GM23338 (cell line): Measurements from ENCODE around the gene RASAL3. TPM values are rescaled to one million over a fixed set of nuclear protein-coding genes. Genes with fewer than 3 reads are reported as not detected.

Experiments
- ATAC-seq: fragments of 200-7000 bp; cut with Tn5 transposase; 3 replicates; pipeline ENCODE4 v1.9.1; 2020
- DNase-seq: peaks from one replicate; pipeline ENCODE4 v3.0.0-alpha.2; 2015; ENCODE audit warnings: low spot score
- H2AFZ ChIP-seq: fragments of 200-600 bp; sonication (generic); 2 replicates; pipeline ENCODE4 v1.8.0; 2016; ENCODE audit warnings: antibody characterized with exemption, mild to moderate bottlenecking, moderate library complexity
- H3F3A ChIP-seq: fragments of 200-600 bp; sonication (generic); replicated peaks from 2 replicates; pipeline ENCODE4 v1.8.0; 2017; ENCODE audit warnings: antibody characterized with exemption, mixed run types, low read depth
- H3K27ac ChIP-seq: fragments of 200-600 bp; sonication (generic); 2 replicates; pipeline ENCODE4 v1.6.1; 2016; ENCODE audit warnings: low read depth
- H3K27me3 ChIP-seq: fragments of 200-600 bp; sonication (generic); 2 replicates; pipeline ENCODE4 v1.8.0; 2016; ENCODE audit warnings: mild to moderate bottlenecking, mixed run types, moderate library complexity; ENCODE audit not compliant: insufficient read depth
- H3K36me3 ChIP-seq: fragments of 200-600 bp; sonication (generic); 2 replicates; pipeline ENCODE4 v1.8.0; 2016; ENCODE audit warnings: mild to moderate bottlenecking; ENCODE audit not compliant: insufficient read depth
- H3K4me1 ChIP-seq: fragments of 200-600 bp; sonication (generic); 2 replicates; pipeline ENCODE4 v1.8.0; 2016; ENCODE audit warnings: mild to moderate bottlenecking, moderate library complexity; ENCODE audit not compliant: insufficient read depth
- H3K4me2 ChIP-seq: fragments of 200-600 bp; sonication (generic); 2 replicates; pipeline ENCODE4 v1.7.1; 2017; ENCODE audit warnings: mixed run types
- H3K4me3 ChIP-seq: fragments of 200-600 bp; sonication (generic); 2 replicates; pipeline ENCODE4 v1.6.1; 2016; ENCODE audit warnings: mixed run types
- H3K79me2 ChIP-seq: fragments of 200-600 bp; sonication (generic); replicated peaks from 2 replicates; pipeline ENCODE4 v1.8.0; 2017; ENCODE audit warnings: mild to moderate bottlenecking; ENCODE audit not compliant: insufficient read depth
- H3K9me2 ChIP-seq: fragments of 200-600 bp; sonication (generic); 2 replicates; pipeline ENCODE4 v1.8.0; 2017; ENCODE audit not compliant: insufficient read depth
- H4K20me1 ChIP-seq: fragments of 200-600 bp; sonication (generic); replicated peaks from 2 replicates; pipeline ENCODE4 v1.8.0; 2017; ENCODE audit warnings: mild to moderate bottlenecking; ENCODE audit not compliant: insufficient read depth
- H3K27ac Mint-ChIP-seq: 2 replicates; pipeline ENCODE4 v1.8.0; 2020; ENCODE audit warnings: inconsistent platforms, mild to moderate bottlenecking, moderate library complexity, mixed read lengths
- H3K27me3 Mint-ChIP-seq: 3 replicates; pipeline ENCODE4 v1.8.0; 2022; ENCODE audit warnings: low read depth, mild to moderate bottlenecking, moderate library complexity, mixed read lengths, inconsistent platforms; ENCODE audit not compliant: insufficient read depth, poor library complexity
- H3K36me3 Mint-ChIP-seq: 3 replicates; pipeline ENCODE4 v1.8.0; 2021; ENCODE audit warnings: low read depth, mild to moderate bottlenecking, inconsistent platforms, moderate library complexity, mixed read lengths
- H3K4me1 Mint-ChIP-seq: 3 replicates; pipeline ENCODE4 v1.8.0; 2020; ENCODE audit warnings: mild to moderate bottlenecking, inconsistent platforms, mixed read lengths
- H3K4me3 Mint-ChIP-seq: 3 replicates; pipeline ENCODE4 v1.8.0; 2021; ENCODE audit warnings: moderate library complexity, mild to moderate bottlenecking, inconsistent platforms, mixed read lengths
- H3K9me3 Mint-ChIP-seq: 3 replicates; pipeline ENCODE4 v1.8.0; 2020; ENCODE audit warnings: moderate library complexity, mild to moderate bottlenecking, inconsistent platforms, mixed read lengths
- CREB1 ChIP-seq: fragments of 250-450 bp; sonication (Bioruptor Pico); IDR thresholded peaks from 2 replicates; pipeline ENCODE4 v1.5.0; 2020; ENCODE audit warnings: low read depth, mild to moderate bottlenecking, moderate library complexity
- EZH2phosphoT487 ChIP-seq: fragments of 200-600 bp; sonication (generic); IDR thresholded peaks from one replicate; pipeline ENCODE4 v1.8.1; 2018; ENCODE audit warnings: antibody characterized with exemption; ENCODE audit not compliant: unreplicated experiment
- JUNB ChIP-seq: IDR thresholded peaks from one replicate; pipeline ENCODE4 v1.6.1; 2016; ENCODE audit warnings: antibody characterized with exemption; ENCODE audit not compliant: unreplicated experiment
- NANOG ChIP-seq: IDR thresholded peaks from 2 replicates; pipeline ENCODE4 v1.6.1; 2016; ENCODE audit warnings: antibody characterized with exemption, borderline replicate concordance
- POLR2AphosphoS5 ChIP-seq: IDR thresholded peaks from 2 replicates; pipeline ENCODE4 v1.6.1; 2016; ENCODE audit warnings: antibody characterized with exemption, low read depth
- STAT1 ChIP-seq: IDR thresholded peaks from one replicate; pipeline ENCODE4 v1.6.1; 2016; ENCODE audit warnings: antibody characterized with exemption; ENCODE audit not compliant: unreplicated experiment
- ZNF114 ChIP-seq: fragments of 250-450 bp; sonication (Bioruptor Pico); IDR thresholded peaks from 2 replicates; pipeline ENCODE4 v1.5.0; 2020; ENCODE audit warnings: mild to moderate bottlenecking, moderate library complexity
- ZNF331 ChIP-seq: fragments of 250-450 bp; sonication (Bioruptor Pico); IDR thresholded peaks from 2 replicates; pipeline ENCODE4 v1.5.0; 2020; ENCODE audit warnings: low read depth, mild to moderate bottlenecking, moderate library complexity
- polyA plus RNA-seq: library from polyadenylated mRNA; unstranded; fragments of >200 nt; fragmentation: Nextera tagmentation; extraction: Ambion mirVana; gene quantifications from 2 replicates; pipeline ENCODE4 v1.2.1, GENCODE V29; 2016
- total RNA-seq: library from RNA; depleted of rRNA; stranded (reverse); fragments of >200 nt; shearing (Covaris generic); gene quantifications from 2 replicates; pipeline ENCODE4 v1.2.3, GENCODE V29; 2014
- TF ChIP-seq, protein P1 (sequence below): IDR thresholded peaks from one replicate; pipeline ENCODE4 v1.6.1; 2018; ENCODE audit warnings: antibody characterized with exemption; ENCODE audit not compliant: unreplicated experiment
- TF ChIP-seq, protein P2 (sequence below): fragments of 250-450 bp; sonication (Bioruptor Pico); IDR thresholded peaks from 2 replicates; pipeline ENCODE4 v1.5.0; 2020; ENCODE audit warnings: mild to moderate bottlenecking, moderate library complexity

Gene RASAL3
- total and polyA plus RNA-seq, 2 experiments from 2014 or later = 1.8 to 1.9 TPM

DNA sequence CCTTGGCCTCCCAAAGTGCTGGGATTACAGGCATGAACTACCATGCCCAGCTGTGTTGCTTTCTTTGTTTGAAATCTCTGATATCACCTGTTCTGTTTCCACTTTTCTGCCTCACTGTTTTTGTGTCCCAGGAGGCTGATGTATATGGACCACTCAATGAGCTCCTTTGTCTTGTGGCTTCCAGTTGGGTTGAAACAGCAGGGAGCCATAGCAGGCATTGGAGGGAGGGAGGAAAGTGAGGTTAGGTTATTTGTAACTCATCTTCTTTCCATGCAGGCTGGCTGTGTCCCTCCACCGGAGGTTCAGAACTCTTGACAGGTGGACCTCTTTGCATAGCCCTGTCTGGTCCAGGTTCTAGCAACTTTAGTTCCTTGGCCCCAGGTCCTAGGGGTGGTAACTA is 37.9 kb upstream of the RASAL3 start:
- H3K4me3 Mint-ChIP-seq = no peak overlapping the region
- peaks cover 6% of the 10 kb centered on the region for H3K27me3 Mint-ChIP-seq
- ATAC-seq (no peak), DNase-seq (no peak)
- no peaks in the 10 kb centered on the region for H4K20me1 ChIP-seq
- no peaks in the 10 kb centered on the region for H3F3A ChIP-seq
- H3K9me2 ChIP-seq = no peaks in the 10 kb centered on the region
- H3K36me3 Mint-ChIP-seq = peaks cover 38% of the 10 kb centered on the region
- TF ChIP-seq ZNF331 (CRISPR knock-in tag) = no peak
- TF ChIP-seq, protein P1, sequence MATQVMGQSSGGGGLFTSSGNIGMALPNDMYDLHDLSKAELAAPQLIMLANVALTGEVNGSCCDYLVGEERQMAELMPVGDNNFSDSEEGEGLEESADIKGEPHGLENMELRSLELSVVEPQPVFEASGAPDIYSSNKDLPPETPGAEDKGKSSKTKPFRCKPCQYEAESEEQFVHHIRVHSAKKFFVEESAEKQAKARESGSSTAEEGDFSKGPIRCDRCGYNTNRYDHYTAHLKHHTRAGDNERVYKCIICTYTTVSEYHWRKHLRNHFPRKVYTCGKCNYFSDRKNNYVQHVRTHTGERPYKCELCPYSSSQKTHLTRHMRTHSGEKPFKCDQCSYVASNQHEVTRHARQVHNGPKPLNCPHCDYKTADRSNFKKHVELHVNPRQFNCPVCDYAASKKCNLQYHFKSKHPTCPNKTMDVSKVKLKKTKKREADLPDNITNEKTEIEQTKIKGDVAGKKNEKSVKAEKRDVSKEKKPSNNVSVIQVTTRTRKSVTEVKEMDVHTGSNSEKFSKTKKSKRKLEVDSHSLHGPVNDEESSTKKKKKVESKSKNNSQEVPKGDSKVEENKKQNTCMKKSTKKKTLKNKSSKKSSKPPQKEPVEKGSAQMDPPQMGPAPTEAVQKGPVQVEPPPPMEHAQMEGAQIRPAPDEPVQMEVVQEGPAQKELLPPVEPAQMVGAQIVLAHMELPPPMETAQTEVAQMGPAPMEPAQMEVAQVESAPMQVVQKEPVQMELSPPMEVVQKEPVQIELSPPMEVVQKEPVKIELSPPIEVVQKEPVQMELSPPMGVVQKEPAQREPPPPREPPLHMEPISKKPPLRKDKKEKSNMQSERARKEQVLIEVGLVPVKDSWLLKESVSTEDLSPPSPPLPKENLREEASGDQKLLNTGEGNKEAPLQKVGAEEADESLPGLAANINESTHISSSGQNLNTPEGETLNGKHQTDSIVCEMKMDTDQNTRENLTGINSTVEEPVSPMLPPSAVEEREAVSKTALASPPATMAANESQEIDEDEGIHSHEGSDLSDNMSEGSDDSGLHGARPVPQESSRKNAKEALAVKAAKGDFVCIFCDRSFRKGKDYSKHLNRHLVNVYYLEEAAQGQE = no peak
- no peak for TF ChIP-seq CREB1 (CRISPR knock-in tag)
- H3K4me1 ChIP-seq = no peaks in the 10 kb centered on the region
- peaks cover 87% of the 10 kb centered on the region for H3K9me3 Mint-ChIP-seq
- H3K27ac ChIP-seq = no peak overlapping the region
- no peaks in the 10 kb centered on the region for H3K4me1 Mint-ChIP-seq
- H3K27ac Mint-ChIP-seq = no peak overlapping the region
- H3K4me2 ChIP-seq = no peak overlapping the region
- no peak overlapping the region for H3K4me3 ChIP-seq
- H3K36me3 ChIP-seq = no peaks in the 10 kb centered on the region
- no peaks in the 10 kb centered on the region for H3K79me2 ChIP-seq
- H3K27me3 ChIP-seq = no peaks in the 10 kb centered on the region
- H2AFZ ChIP-seq = no peak overlapping the region

DNA sequence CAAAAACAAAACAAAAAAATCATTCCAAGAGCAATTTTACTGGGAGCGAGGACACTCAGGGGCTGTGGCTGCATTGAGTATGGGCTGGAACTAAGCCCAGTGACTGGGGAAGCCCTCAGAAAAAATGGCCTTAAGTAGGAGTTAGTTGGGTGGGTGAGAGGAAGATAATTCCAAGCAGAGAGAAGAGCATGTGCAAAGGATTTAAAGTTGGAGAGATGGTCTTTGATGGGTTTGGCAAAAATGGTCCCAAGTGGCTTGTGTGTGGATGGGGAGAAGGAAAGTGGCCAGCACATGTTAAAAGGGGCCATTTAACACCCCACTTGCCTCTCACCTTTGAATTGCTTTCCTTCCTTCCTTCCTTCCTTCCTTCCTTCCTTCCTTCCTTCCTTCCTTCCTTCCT is 37.3 kb upstream of the RASAL3 start:
- H3K36me3 Mint-ChIP-seq = peaks cover 34% of the 10 kb centered on the region
- Histone ChIP-seq H2AFZ (no peak overlapping the region), H3K27ac (no peak overlapping the region), H3K4me1 (no peaks in the 10 kb centered on the region), H3K27me3 (no peaks in the 10 kb centered on the region), H3F3A (no peaks in the 10 kb centered on the region), H4K20me1 (no peaks in the 10 kb centered on the region), H3K9me2 (no peaks in the 10 kb centered on the region), H3K79me2 (no peaks in the 10 kb centered on the region), H3K4me2 (no peak overlapping the region), H3K36me3 (no peaks in the 10 kb centered on the region), H3K4me3 (no peak overlapping the region)
- no peaks in the 10 kb centered on the region for H3K4me1 Mint-ChIP-seq
- DNase-seq = no peak
- ATAC-seq = no peak
- no peak overlapping the region for H3K27ac Mint-ChIP-seq
- H3K4me3 Mint-ChIP-seq = no peak overlapping the region
- peaks cover 6% of the 10 kb centered on the region for H3K27me3 Mint-ChIP-seq
- H3K9me3 Mint-ChIP-seq = peaks cover 86% of the 10 kb centered on the region
- no peak for TF ChIP-seq POLR2AphosphoS5
- TF ChIP-seq JUNB = no peak
- TF ChIP-seq EZH2phosphoT487 = no peak
- TF ChIP-seq ZNF114 (CRISPR knock-in tag) = no peak
- no peak for TF ChIP-seq NANOG
- no peak for TF ChIP-seq STAT1
- TF ChIP-seq, protein P2, sequence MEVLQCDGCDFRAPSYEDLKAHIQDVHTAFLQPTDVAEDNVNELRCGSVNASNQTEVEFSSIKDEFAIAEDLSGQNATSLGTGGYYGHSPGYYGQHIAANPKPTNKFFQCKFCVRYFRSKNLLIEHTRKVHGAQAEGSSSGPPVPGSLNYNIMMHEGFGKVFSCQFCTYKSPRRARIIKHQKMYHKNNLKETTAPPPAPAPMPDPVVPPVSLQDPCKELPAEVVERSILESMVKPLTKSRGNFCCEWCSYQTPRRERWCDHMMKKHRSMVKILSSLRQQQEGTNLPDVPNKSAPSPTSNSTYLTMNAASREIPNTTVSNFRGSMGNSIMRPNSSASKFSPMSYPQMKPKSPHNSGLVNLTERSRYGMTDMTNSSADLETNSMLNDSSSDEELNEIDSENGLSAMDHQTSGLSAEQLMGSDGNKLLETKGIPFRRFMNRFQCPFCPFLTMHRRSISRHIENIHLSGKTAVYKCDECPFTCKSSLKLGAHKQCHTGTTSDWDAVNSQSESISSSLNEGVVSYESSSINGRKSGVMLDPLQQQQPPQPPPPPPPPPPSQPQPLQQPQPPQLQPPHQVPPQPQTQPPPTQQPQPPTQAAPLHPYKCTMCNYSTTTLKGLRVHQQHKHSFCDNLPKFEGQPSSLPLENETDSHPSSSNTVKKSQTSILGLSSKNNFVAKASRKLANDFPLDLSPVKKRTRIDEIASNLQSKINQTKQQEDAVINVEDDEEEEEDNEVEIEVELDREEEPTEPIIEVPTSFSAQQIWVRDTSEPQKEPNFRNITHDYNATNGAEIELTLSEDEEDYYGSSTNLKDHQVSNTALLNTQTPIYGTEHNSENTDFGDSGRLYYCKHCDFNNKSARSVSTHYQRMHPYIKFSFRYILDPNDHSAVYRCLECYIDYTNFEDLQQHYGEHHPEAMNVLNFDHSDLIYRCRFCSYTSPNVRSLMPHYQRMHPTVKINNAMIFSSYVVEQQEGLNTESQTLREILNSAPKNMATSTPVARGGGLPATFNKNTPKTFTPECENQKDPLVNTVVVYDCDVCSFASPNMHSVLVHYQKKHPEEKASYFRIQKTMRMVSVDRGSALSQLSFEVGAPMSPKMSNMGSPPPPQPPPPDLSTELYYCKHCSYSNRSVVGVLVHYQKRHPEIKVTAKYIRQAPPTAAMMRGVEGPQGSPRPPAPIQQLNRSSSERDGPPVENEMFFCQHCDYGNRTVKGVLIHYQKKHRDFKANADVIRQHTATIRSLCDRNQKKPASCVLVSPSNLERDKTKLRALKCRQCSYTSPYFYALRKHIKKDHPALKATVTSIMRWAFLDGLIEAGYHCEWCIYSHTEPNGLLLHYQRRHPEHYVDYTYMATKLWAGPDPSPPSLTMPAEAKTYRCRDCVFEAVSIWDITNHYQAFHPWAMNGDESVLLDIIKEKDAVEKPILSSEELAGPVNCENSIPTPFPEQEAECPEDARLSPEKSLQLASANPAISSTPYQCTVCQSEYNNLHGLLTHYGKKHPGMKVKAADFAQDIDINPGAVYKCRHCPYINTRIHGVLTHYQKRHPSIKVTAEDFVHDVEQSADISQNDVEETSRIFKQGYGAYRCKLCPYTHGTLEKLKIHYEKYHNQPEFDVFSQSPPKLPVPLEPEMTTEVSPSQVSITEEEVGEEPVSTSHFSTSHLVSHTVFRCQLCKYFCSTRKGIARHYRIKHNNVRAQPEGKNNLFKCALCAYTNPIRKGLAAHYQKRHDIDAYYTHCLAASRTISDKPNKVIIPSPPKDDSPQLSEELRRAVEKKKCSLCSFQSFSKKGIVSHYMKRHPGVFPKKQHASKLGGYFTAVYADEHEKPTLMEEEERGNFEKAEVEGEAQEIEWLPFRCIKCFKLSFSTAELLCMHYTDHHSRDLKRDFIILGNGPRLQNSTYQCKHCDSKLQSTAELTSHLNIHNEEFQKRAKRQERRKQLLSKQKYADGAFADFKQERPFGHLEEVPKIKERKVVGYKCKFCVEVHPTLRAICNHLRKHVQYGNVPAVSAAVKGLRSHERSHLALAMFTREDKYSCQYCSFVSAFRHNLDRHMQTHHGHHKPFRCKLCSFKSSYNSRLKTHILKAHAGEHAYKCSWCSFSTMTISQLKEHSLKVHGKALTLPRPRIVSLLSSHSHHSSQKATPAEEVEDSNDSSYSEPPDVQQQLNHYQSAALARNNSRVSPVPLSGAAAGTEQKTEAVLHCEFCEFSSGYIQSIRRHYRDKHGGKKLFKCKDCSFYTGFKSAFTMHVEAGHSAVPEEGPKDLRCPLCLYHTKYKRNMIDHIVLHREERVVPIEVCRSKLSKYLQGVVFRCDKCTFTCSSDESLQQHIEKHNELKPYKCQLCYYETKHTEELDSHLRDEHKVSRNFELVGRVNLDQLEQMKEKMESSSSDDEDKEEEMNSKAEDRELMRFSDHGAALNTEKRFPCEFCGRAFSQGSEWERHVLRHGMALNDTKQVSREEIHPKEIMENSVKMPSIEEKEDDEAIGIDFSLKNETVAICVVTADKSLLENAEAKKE (CRISPR knock-in tag) = no peak
- TF ChIP-seq ZNF331 (CRISPR knock-in tag) = no peak
- TF ChIP-seq CREB1 (CRISPR knock-in tag) = no peak
